ENCODE data around the gene PPP2R3A.

PPP2R3A gene

DNA sequence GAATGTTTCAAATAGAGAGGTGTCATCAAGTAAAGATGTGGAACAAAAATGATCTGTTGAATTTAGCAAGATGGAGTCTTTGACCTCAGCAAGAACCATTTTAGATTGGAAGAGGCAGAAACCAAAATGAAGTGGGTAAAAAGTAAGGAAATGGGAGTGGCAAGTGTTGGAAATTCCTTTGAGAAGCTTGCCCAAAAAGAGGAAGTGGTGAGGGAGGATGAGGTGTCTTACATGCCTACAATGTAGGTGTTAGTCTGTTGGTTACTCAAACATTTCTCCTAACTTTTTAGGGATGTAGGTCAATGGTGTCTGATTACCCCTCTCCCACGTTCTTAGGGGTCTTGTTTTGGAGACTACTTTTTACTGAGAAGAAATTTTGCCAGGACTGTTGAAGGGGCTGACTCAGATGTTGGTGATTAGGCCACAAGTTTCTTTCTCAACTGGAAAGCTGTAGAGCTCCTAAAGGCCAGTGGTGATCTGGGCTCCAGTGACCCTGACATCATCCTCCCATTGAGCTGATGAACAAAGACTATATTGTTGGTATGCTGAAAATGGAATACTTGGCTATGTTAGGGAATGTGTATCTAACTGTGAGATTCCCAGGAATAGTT, 5.1 kb downstream of the PPP2R3A start:
- DNase-seq (ENCODE audit: low read depth in 2 of 2, low spot score in 1 of 2) = no peak

DNA sequence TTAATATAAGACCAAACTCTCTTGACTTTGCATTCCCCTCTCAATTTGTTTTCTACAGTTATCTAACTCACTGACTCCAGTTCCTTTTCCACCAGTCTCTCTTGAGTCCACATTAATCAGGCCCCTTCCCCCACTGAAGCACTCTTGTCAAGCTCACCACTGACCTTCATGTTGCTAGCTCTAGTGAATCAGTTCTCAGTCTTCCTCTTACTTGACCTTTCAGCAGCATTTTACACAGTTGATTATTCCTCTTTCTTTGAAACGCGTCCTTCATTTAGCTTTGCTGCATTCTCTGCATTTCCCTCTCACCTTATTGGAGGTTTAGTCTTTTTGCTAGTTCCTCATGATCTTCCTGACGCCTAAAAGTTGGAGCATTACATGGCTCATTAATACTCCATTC, 8.3 kb downstream of the PPP2R3A start:
- DNase-seq (ENCODE audit: low read depth in 2 of 2, low spot score in 1 of 2) = no peak

DNA sequence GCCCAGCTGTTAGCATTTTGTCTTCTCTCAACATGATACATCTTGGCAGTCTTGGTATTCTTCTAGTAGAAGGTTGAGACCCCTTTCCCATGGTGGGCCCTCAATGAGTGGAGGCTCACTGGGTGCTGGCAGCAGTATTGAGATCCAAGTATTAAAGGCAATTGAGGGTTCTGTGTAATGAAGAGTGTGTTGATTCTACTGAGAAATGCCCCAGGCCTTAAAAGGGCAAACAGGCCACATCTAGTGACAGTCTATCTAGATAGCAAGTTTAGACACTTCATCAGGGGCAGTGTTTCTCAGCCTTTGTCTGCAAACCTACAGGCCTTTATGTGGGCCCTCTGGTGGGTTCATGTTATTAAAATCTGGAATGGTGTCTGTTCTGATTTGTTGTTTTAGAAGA, 9.5 kb downstream of the PPP2R3A start:
- no peak for DNase-seq (ENCODE audit: low read depth in 2 of 2, low spot score in 1 of 2)

DNA sequence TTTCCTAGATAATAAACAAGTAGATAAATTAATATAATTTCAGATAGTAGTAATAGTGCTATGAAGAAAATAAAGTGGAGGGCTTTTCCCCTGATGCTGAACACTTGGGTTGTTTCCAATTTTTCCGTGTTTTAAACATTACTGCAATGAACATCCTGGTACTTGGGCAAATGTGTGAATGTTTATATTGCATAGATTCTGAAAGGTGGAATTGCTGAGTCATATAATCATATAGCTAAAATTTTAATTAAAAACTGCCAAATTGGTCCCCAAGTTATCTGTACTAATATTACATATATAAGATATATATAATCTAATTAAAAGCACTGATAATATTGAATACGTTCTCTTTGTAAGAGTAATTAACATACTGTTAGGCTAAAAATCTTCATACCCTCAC, 10.0 kb downstream of the PPP2R3A start:
- no peak for DNase-seq (ENCODE audit: low read depth in 2 of 2, low spot score in 1 of 2)

DNA sequence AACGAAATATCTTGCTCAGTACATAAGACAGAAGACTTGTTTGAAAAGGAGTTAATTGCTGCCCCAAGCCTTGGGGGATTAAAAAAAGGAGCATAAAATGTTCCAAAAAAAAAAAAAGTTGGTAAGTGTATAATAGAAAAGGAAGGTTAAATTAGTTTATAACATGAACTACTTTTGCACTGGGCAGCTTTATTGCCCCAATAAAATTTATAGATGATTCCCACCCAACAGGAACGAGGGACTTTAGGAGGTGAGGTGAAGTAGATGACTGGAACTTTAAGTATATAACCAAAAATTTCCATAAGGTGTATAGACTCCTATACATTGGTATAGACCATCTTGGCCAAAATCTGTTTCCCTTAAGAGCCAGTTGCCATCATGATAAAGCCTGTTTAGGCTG, 14.8 kb downstream of the PPP2R3A start:
- DNase-seq (ENCODE audit: low read depth in 2 of 2, low spot score in 1 of 2) = no peak

DNA sequence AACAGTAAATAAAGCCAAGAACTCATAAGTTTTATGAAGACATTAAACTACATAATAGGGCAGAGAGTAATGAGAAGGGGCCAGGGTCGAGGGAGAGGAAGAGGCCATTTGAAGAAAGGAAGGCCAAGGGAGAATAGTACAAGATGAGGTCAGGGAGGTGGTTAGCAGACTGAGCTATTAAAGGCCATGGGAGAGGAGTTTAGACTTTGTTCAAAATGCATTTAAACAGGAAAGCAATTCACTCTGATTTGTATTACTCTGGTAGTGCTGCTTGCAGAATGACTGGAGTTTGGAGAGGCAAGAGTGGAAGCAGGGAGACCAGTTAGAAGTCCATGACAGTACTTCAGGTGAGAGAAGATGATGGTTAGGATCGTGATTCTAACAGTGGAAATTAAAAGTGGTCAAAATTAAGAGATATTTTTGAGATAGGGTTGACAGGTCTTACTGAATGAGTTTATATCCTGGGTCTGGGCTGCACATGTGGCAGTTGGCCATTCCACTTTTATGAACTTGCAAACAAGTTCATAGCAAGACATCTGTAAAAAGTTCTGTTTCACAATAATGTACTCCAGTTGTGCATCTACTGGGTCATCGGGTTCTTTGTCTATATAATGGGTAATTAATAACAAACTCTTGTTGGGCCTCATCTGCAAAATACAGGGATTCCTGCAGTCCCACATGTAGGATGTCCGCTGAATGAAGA, 16.3 kb downstream of the PPP2R3A start:
- DNase-seq (ENCODE audit: low read depth in 2 of 2, low spot score in 1 of 2) = no peak

DNA sequence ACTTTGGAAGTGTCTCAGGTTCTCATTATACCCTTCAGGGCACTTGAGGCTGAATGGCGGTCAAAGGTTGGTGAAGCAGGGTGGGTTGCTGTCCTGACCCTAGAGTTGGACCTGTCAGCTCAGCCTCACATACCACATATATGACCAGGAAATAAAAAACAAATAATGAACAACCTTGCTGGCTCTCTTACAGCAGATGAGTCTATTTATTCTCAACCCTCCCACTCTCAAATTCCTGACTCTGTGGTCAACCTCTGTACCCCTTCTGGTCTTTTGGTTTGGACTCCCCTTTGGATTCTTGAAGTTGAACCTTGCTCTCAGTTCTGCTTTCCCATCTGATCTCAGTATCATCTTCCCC, 16.9 kb downstream of the PPP2R3A start:
- no peak for DNase-seq (ENCODE audit: low read depth in 2 of 2, low spot score in 1 of 2)

DNA sequence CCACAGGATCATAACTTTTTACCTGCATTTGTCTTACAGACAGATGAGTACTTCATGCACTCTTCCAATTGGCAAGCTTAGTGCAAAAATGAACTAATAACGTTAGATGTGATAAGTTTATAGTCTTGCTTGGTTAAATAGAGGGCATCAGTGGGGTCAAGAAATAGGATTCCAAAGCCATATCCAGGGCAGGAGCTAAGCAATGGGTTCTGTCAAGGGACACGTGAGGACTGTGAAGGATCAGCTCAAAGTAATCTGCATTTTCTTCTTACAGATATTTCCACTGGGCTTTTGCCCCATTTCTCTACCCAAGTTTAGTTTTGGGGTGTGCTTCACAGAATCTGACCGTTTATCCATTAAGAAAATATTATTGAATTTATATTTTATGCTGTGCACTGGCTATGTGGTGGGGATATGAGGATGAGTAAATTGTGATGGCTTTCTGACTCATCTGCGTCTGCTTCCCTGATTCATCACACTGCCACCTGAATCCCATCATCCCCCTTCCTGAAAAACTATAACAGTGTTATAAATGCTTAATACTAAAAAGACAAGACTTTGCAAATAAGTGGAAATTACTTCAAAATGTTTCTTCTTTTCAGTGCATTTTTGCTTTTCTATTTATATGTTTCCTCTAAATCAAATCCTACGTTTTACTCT, 17.5 kb downstream of the PPP2R3A start:
- no peak for DNase-seq (ENCODE audit: low read depth in 2 of 2, low spot score in 1 of 2)

DNA sequence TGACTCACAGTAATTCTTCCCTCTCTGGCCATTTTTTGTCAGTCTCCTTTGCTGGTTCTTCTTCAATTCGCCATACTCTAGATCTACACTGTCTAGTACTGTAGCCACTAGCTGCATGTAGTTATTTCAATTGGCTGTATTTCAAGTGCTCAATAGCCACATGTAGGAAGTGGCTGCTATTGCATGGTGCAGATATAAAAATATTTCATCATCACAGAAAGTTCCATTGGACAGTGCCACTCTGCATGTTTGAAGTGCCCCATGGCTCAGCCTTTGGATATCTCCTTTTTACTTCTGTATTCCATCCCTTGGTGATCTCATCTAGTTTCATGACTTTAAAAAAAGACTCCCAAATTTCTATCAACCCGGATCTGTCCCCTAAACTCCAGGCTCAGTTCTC, 22.1 kb downstream of the PPP2R3A start:
- no peak for DNase-seq (ENCODE audit: low read depth in 2 of 2, low spot score in 1 of 2)

DNA sequence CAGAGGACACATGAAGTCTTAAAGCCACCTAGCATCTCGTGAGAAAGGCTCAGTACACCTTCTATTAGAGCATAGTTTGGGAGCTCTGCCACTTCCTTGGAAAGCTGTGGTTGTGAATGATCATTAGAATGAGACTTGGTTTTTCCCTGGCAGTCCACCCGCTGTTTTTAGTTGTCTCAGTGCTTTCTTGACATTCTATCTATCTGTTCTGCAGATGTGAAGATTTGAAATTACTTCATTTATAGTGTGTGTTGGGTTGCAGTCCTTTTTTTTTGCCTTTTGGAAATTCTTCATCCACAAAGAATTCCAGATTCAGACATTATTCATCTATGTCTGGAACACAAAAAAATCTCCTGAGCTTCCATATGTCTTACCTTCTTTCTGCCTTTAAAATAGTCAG, 23.7 kb downstream of the PPP2R3A start:
- no peak for DNase-seq (ENCODE audit: low read depth in 2 of 2, low spot score in 1 of 2)

DNA sequence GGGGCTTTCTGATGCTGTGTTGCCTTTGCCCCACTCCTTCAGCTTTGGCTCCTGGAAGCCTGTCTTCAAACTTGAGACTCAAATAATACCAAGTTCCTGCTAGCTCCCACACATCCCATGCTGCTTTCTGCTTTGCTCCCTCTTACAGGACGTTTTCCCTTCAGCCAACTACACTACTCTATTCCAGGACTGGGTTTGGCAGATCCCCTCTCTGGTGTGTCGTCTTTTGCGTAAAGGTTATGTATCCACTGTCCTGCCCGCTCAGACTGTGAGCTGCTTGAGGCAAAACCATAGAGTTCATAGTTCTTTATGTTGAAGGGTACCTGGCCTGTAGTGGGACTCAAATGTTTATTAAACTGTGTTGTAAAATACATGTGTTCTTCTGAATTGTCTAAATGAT, 25.4 kb downstream of the PPP2R3A start:
- DNase-seq (ENCODE audit: low read depth in 2 of 2, low spot score in 1 of 2) = no peak

DNA sequence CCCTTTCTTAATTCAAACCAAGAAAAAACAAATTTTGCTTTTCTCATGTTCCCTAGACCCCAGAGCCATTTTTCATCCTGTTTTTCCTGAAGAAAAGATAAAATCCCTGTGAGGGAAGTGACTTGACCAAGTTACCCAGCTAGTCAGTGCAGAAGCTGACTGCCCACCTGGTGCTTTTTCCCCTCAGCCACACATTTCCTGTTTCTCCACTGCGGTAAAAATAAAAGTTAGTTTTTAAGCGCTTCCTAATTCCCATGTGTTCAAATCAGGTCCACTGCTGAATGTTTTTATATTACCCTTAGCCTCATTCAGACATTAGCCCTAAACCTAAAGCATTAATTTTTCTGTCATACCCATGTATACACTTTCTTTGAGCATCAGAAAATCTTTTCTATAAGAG, 26.1 kb downstream of the PPP2R3A start:
- DNase-seq (ENCODE audit: low read depth in 2 of 2, low spot score in 1 of 2) = no peak

DNA sequence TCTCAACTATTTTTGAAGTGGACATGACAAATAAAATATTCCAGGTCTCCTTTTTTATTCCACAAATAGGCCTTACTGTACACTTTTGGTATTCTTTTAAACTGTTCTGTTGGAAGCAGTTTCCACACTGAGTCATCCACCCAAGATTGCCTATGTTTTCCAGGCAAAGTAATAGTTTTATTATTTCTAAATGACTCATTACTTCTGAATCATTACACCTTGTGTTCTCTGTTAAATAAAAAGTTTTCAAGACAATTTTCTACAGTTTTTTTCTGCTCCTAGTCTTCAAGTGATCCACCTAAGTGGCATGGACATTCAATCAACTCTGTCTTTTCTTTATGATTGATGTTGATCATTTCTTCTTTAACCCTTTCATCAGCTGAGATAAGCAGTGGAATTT, 26.5 kb downstream of the PPP2R3A start:
- DNase-seq (ENCODE audit: low read depth in 2 of 2, low spot score in 1 of 2) = no peak

DNA sequence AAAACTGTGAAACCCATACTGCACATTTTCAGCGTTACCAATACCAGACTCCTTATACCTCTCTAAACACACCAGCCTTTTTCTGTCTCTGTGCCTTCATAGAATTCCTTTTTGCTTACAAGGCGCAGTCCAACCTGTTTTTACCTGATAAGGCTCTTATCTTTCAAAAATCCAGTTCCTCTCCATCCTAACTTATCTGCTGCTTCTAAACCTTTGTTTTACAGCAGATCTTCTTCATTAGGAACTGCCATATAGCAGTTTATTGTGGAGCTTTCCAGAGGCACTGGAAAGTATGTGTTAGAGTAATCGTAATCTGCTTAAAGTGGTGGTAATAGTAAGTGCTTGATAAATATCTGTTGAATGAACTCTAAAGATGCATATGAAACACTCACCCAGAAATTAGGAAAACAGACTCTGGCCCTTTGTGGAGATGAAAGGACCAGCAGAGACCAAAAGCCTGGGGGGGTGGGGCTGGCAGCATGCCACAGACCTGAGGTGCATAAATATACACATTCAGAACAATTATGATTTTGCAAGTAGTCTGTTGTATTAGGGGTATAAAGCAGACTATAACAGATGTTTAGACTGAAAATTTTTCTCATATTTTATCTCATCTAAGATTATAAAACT, 29.3 kb downstream of the PPP2R3A start:
- no peak for DNase-seq (ENCODE audit: low read depth in 2 of 2, low spot score in 1 of 2)

DNA sequence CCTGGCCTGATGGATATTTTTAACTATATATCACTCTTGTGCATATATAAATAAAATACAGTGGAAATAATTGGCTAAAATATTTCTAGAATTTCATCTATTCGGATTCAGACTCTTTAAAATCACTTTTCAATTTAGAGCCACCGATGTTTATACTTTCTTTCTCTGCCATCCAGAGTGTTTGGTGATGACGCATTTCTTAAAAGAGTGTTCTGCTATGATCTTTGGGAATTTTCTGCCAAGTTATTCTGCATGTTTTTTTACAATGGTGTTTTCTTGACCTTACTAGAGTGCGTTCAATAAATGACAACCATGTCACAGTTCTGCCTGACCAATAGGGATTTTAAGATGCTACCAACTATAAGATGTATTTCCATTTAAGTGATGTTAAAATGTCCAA, 30.2 kb downstream of the PPP2R3A start:
- DNase-seq (ENCODE audit: low read depth in 2 of 2, low spot score in 1 of 2) = no peak

DNA sequence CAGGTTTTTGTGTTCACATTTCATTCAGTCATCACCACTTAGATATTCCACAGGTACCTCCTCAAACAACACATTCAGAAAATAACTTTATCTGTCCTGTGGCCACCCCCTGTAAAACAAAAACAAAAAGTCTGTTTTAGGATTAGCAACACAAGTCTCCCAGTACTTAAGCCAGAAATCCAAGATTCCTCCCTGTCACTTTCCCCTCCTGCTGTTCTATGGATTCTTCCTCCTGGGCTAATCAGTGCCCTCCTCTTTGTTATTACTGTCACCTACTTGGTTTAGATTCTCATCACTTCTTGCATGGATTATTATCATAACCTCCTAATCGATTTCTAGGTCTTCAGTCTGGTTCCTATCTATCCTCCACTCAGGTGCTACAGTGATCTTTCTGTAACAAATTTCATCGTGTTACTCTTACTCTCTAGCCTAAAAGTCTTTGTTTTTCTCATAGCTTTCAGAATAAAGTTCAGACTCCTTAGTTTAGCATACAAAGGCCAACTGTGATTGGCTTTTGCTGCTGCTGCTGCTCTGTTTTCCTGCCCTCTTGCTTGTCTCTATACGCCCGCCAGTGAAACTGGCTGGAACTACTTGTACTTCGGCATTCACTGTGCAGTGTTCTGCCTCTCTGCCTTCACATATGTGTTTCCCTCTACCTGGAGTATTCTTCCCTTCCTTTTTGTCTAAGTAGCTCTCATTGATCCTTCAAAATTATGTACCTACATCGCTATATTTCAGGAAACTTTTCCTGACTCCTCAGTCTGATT, 32.2 kb downstream of the PPP2R3A start:
- no peak for DNase-seq (ENCODE audit: low read depth in 2 of 2, low spot score in 1 of 2)

DNA sequence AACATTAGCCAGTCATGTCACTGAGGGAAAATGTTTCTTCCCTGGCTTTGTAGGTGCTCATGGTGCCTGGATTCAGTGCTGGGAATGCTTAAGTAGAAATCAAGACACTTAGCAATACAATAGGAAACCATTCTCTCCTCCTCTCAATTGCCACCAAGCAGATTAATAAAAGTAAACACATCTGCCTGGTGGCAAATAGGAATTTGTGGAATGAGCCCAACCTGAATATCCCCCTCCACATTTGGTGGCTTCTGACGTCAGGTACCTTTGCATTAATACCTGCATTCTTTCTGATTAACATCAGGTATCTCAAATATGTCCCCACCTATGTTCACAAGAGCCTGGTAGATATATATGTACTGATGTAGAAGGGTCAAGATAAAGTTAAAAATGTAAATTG, 42.7 kb downstream of the PPP2R3A start:
- no peak for DNase-seq (ENCODE audit: low read depth in 2 of 2, low spot score in 1 of 2)

DNA sequence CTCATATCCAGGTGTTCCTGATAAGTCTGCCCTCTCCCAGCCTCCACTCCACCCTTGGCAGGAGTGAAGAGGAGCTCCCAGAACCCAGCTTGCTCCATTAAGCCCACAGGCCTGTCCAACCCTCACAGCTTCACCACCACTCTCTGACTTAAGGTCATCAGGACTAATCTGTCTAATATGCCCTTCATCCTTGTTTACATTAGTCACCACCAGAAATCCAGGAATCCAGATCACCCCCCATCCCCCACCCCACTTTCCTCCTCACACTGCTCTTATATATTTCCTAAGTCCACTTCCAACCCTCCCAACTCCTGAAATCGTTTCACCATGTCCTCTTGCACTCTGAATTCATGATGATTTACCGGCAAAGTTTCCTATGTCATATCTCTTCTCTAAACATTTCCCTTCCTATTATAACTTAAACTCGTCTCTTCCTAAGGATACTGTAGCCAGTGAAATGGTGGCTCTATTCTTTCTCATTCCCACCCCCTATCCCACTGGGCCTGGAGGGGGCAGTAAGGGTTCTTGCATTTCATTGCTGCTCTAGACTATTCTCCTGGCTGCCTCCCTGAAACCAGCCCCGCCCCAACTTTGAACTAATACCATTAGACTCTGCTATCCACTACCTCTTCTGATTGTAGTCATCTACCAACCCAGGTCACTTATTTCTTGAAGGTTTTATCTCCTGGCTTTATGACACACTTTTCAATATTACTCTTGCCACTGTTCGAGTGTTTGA, 43.4 kb downstream of the PPP2R3A start:
- no peak for DNase-seq (ENCODE audit: low read depth in 2 of 2, low spot score in 1 of 2)

DNA sequence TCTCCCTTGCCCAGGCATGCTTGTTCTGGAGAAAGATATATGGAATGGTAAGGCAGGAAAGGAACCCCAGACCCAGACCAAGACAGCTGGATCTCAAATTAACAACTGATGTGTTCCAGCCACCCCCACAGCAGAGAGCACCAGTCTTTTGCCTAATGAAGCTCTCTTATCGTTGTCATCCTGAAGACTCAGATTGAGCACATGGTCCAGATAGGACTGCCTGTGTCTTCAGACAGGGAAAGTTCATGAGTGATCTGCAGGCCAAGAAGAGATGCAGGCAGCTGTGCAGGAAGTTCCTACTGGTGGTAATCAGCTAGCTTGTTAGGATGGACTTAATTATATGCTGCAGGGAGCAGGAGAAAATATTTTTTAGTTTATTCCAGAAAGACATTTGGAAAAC, 53.3 kb downstream of the PPP2R3A start:
- no peak for DNase-seq (ENCODE audit: low read depth in 2 of 2, low spot score in 1 of 2)

DNA sequence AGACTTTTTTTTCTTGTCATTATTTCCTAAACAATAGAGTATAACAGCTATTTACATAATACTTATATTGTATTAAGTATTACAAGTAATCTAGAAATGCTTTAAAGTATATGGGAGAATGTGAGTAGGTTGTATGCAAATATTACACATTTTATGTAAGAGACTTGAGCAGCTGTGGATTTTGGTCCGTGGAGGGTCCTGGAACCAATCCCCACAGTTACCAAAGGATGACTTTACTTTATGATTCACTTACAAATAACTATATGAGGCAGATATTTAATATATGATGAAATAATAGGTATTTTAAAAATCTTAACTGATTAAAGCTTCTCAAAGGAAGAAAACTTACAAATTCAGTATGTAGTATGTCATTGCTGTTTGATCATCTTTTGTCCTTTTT, 56.3 kb downstream of the PPP2R3A start:
- DNase-seq (ENCODE audit: low read depth in 2 of 2, low spot score in 1 of 2) = no peak

All from stimulated activated CD8-positive, alpha-beta memory T cell treated with anti-CD3 and anti-CD28 coated beads, Interleukin-4, amount 100 ng/mL, for 1 hour (primary cell).